HG02970 (cell line): ENCODE data around the gene ZBTB7C.

Experiments used
- ATAC-seq: cut with Tn5 transposase; IDR thresholded peaks from one replicate; pipeline ENCODE4 v1.9.1; 2021; ENCODE audit warnings: mild to moderate bottlenecking, moderate library complexity, moderate number of reproducible peaks; ENCODE audit not compliant: unreplicated experiment, low FRiP score

Gene ZBTB7C

DNA sequence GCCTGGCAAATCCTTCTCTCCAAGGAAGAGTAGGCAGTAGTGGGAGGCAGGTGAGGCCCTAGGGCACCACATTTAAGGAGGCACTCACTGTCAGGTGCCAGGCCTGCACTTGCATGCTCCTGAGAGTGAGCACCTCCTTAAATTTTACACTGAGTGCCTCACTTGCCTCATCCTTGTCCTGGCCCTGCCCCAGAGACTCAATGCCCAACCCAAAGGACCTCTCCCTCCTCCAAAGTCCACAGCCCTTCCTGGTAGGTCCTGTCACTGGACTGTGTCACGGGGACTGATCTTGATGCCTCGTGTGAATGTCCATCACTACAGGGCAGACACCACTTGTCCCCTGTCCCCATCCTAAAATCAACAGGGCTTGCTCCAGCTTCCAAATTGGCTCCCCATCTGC is 235.6 kb downstream of the ZBTB7C start:
- ATAC-seq, result no peak

DNA sequence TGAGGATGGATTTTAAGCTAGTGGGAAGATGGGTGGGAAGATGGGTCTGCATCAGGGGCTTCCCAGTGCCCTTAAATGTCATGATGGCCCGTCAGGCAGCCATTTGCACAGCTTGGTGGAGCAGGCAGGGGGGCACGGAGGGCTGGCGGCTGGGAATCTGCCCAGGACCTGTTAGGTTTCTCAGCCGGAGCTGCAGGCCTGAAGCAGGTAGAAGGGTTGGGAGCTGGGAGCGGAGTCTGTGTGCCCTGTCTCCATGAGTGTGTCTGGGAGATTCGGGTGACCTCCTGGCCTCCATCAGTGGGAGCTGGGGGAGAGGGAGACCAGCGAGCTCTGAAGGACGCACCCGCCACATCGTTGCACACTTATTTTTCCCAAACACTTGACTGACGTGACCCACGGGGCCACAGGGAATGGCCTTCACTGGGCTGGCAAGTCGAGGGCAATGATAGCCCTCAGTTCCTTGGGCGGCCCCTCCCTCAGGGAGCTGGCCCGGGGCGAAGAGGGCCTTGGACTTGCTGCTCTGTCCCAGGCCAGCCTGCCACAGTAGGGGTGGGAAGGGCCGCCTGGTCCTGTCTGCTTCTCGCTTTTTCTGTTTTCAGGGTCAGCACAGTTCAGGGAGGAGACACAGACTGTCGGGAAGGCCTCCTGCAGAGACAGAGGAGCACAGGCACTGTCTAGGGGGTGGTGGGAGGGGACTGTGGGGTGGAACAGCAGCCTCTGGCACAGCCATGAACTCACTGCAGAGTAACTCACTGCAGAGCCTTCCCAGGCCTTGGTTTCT is 236.8 kb downstream of the ZBTB7C start:
- no peak for ATAC-seq

DNA sequence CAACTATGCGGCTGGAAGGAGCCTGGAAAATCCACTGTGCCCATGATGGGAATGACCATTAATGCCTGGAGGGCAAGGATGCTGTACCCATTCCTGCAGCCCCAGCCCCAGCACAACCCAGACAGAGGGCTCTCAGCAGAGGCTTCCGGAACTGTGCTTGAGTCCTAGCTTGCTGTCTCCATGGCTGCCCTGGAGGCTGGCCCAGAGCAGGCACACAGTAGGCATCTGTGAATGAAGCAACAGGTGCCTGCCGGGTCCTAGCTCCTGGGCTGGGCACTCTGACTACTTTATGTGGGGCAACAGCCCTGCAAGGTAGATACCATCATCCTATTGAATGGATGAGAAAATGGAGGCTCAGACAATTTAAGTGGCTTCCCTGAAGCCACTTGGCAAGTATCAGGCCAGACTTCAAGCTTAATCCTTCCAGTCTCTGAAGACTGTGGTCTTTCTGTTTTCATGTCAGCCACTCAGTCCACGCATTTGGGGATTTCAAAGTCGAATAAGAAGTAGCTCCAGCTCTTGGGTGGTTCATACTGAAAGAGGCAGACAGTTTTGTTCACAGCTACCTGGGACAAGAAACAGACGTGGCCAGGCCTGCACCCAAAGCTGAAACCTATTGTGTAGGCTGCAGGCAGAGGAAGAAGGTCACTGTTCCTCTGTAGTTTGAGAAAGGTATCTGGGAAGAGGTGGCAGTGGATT is 237.5 kb downstream of the ZBTB7C start:
- ATAC-seq, result no peak

DNA sequence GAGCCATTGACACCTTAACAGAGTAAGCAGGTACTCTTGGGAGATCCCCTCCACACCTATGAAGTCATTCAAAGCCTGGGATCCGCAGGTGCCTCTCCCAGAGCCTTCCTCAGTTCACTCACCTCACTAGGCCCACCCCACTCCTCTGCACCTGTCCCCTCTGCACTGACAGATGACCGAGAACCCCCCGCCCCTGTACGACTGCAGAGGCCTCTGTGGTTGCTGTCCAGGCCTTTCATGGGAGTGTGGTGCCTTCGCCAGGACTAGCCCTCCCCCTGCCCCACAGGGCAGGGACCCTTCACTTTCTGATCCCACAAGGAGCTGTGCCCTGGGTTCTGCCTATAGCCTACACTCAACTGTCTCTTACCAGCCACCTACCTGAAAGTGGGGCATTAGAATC is 238.5 kb downstream of the ZBTB7C start:
- no peak for ATAC-seq

DNA sequence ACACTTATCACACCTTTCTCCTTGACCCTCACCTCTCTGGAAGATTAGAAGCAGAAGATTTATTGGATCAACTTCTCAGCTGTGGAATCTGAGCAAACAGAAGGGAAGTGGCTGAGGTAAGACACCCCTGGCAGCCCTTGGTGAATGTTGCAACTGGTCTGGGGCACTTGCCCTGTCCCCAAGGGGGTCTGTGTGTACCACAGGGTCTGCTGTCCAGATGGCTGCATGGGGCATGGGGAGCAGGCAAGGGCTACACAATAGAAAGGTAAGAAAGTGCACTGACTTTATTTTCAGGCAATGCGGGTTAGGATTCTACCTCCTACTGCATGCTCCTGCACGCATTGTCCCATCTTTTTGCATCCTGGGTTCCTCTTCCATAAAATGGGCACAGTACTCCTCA is 240.3 kb downstream of the ZBTB7C start:
- ATAC-seq, result no peak

DNA sequence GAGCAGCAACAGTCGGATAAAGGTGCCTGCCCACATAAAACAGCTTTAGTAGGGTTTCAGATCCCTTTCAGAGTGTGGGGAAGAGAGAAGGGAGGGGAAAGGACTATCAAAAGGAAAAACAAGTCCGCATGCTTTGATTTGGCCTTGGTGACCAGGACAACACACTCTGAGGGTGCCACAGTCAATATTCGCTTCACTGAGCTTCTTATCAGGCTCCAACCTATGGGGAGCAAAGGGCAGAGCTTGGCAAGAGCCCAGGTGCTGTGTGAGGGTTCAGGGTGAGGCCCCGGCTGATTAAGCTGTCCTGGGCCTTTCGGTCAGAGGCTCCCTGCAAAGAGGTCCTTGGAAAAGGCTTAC is 241.3 kb downstream of the ZBTB7C start:
- ATAC-seq, result no peak

DNA sequence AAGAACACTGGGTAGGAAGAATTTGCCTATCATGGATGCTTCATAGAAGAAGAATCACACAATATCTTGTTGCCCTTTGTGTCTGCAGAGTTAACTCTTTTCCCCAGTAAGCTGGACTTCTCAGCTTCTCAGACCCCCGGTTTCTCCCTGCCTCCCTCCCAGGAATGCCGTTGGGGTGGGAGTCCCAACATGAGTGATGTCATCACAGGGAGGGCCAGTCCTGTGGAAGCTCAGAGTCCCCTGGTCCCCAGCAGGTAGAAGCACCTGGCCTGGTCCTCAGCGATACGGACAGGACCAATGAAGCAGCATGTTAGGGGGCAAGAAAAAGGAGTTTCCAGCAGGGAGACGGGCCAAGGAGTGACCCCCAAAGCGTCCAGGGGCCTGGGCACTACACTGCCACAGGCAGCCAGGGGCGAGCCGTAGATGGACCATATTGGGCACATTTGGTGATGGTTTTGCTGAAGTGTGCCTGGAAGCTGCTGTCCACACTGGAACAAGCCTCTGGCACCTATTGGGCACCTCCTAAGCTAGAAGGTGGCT is 242.8 kb downstream of the ZBTB7C start:
- ATAC-seq, result no peak

DNA sequence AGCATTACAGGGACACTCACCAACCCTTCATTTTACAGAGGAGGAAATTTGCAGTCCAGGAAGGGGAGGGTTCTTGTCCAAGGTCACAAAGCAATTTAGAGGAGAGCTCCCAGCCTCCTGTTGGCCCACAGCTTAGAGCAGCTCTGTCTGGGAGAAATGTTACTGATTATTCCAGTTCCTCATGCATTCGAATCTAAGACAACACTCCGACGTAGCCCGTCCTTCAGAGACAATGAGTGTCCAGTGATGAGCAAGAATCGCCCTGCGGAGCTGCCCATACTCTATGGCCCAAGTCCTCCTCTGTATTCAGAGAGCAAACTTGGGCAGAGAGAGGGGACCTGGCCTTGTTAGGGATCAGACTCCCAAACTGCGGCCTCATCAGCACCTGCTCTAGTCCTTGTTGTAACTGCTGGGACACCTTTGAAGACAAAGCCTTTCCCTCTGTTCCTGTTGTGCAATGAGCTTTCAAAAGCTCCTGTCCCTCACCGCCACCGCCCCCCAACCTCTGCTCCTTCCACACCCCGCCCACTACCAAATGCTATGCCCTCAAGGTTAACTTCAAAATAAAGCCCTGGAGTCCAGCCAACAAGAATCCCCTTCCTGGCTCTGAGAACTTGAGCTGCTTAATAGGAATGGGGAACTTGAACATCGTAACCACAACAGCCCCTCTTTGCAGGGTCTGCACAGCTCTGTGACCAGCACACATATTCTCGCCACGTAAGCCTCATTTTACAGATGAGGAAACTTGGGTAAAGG is 243.9 kb downstream of the ZBTB7C start:
- ATAC-seq, result no peak

DNA sequence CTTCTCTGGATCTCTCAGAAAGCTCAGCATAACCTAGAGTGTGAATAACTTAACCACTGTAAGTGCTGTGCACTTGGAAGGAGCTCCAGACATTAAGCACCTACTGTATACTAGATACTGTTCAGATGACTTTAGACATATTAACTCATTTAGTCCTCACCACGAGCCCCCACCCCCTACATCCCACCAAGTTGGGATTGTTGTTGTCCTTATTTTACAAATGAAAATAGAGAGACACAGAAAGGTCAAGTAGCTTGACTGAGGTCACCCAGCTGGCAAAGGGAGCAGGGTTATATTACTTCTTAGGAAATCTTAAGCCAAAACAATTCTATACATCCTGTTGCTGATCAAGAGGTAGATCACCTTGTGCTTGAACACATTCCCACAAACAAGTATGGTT is 244.5 kb downstream of the ZBTB7C start:
- ATAC-seq, result no peak

DNA sequence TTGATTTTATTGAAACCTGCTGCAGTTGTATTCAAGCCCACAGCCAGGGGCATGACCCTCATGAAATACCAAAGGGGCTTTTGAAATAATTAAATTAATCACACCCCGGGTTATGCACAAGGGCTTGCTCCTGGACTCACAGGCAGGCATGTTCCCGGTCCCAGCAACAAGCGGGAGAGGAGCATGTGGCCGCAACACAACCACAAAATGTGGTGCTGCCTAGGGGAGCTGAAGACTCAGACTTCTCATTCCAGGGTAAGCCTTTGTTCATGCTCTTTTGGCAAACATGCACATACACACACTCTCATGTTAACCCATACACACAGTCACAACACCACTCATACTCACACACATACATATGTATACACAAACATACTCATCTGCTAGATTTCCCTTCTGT is 245.1 kb downstream of the ZBTB7C start:
- ATAC-seq, result no peak

DNA sequence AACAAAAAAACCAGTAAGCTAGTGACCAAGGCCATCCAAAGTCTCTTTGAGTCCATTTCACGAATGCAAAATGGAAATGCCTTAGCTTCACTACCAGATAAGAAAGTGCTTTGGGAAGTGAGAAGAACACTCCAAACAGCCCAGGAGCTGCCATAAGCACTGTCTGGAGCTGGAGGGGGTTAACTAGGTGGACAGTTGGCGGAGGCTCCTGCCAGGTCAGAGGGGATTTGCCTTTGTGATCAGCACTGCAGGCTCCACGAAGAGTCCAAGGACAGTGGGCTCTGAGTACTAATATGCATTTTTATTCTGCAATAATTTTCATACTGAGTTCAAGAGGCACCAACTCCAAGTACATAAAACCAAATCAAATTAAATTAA is 245.5 kb downstream of the ZBTB7C start:
- ATAC-seq, result no peak

DNA sequence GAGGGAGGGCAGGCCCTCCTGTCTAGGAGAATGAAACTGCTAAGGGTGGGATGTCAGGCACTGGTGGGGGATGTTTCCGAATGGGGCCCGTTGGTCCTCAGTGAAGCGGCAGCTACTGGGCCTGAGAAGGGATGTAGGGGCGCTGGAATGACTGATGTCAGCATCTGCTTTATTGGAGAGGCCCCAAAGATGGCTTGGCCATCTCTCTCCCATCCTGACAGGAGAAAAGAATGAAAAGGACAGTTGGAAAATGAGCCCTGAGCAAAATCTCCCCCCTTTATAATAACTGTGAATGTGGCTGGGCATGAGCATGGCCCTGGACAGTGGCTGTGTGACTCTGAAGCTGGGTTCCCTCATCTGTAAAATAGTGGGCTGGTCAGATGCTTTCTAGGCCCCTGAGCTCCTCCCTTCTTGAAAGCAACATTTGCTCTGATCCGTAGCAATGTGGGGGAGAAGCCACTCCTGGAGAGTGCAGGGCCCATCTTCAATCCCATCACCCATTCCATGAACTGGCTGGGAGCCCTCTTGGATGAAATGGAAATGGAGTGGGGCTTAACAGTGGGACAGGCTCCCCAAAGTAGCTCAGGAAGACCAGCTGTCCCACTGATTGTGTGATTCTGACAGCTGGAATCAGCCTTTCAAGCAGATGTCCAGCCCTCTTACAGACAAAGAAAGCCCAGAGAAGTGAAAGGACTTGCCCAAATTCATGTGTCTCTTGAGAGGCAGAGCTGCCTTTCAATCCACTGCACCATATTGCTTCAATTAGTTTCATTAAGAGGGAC is 246.0 kb downstream of the ZBTB7C start:
- no peak for ATAC-seq

DNA sequence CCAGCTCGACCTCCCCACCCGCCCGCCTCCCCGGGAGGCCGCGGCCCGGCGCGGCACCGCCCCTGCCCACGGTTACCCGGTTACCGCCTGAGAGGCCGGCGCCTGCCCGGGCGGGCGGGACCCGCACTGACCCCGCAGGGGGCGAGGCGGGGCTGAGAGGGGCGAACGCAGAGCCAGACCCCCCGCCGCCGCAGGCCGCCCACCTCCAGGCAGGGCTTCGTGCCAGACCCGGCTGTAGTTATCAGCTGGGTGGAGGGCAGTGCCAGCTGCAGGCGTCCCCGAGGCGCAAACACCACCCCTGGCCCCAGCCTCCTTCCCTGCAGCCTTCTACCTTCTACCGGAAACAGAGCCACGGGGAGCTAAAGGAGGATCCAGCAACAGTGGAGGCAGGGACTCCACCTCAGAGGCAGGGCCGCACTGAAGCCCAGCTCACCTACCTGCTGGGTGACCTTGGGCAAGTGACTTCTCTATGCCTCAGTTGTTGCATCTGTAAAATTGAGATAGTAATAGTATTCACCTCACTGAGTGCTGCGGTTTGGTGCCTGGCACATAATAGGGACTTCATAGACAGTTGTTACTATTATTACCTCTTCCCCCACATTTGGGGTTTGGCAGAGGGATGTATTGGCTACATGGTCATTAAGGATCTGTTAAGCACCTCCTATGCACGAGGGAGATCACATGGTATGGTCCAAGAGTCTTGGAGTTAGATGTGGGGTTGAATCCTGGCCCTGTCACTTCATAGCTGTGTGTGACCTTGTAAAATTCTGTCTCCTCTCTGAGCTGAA is 247.1 kb downstream of the ZBTB7C start:
- no peak for ATAC-seq

DNA sequence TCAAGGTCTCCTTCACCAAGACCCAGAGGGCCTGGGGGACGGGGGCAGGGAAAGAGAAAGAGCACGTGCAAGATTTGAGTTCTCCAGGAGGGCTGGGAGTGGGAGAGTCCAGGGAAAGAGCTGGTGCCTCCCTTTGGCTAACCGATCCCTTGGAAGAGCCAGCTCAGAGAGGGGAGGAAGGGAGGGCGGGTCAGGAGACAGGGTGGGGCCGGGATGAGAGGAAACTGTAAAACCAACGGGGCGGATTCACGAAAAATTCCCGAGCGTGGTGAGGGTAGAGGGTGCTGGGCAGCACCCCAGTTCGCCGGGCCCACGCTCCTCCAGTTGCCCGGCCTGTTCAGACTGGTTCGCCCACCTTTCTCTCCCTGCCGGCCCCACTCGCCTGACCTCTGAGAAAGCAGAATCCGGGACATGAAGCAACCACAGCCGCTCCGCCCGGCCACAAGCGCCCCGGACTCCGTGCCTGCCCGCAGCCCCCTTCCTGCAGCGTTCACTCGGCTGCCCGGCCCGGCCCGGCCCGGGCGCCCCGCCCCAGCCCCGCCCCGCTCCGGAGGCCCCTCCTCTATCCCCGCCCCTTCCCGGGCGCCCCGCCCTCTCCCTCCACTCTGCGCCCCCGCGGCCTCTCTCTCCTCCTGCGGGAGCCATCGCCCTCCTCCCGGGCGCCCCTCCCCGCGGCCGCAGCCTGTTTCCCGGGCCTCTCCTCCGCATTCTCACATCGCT is 247.8 kb downstream of the ZBTB7C start:
- ATAC-seq, result peak; percentile 62

DNA sequence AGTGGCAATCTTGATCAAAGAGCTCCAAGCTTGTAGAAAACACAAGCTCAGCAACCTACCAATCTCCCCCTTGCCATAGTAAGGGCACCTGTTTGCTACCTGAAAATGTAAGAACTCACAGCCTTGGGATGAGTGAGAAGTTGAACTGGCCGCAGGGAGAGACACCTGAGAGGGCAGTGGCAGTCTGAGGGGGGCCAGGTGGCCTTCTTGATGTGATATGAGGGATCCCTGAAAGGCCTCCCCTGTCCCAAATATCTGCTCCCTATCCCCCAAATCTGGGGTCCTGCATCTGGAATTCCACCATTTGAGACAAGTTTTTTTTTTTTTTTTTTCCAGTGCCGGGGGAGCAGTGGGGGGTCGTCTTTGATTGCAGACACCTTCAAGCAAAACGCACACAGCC is 248.6 kb downstream of the ZBTB7C start:
- no peak for ATAC-seq

DNA sequence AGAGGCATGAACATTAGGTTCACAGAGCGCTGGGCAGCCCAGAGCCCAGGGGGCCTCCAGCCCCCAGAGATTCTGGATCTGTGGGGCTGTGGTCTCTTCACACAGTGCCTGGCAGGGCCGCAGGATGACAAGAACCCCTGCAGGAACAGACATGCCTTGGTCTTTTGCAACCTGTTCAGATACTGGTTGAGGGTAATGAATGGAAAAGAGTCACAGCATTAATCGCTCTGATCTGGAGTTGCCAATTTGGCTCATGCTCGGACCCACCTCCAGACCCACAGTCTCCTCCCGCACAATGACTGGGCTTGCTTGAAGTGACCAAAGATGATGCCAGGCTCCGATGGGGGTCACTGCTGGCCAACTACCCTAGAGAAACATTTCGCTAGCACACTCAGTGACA is 249.4 kb downstream of the ZBTB7C start:
- ATAC-seq, result no peak

DNA sequence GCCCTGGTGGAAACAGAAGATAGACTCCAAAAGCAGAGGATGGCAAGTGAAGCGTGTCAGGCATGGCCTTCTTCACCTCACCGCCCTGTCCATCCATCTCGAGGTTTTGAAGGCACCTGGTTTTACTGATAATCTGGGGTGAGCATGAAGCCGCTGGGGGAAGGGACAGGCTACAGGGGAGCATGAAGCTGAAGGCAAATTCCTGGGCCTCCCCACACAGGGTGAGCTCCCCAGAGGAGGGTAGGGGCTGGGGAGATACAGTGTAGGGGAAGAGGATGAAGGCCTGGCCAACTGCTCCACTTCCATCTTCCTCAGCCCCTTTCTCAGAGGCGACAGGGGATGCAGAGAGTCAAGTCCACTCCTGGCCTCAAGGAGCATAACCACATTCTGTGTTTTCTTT is 250.5 kb downstream of the ZBTB7C start:
- ATAC-seq, result no peak

DNA sequence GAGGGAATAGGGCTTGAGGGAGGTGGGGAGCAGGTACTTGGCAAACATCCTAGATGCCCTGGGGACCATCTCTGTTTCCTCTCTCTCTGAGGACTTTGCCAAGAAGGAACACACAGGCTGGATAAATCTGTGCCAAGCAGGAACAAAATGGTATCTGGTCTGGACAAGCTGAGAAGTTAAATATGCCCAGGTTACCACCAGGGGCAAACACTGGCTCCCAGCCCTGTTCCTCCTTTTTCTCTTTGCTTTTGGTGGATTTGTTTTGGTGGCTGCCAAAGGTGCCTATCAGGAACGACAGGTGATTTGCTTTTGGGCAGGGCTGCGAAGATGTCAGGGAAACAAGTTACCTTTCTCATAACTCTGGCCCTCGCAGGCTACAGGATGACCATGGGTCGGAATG is 251.2 kb downstream of the ZBTB7C start:
- ATAC-seq, result no peak

DNA sequence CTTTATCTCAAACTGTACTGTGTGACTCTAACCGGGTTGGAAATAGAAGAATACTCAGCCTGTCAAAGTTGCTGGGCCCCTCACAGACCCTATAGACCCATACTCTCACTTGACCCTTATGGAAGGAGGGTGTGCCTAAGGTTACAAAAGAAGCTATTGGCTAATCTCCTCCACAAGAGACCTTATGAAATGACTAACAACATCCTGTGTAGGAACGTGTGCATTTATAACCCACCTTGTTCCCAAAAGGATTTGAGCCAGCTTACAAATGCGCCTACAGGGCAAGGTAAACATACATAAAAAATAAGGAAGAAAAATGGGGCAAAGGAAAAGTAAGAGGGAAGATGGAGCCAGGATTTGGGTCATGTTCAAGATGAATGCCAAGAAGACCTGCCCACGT is 253.3 kb downstream of the ZBTB7C start:
- no peak for ATAC-seq
